ENCODE results near the gene NNMT.

- no peak for TF ChIP-seq CTCF (IDR thresholded peaks at IDR 0.05)
- no peak for TF ChIP-seq EZH2 (IDR thresholded peaks at IDR 0.05; ENCODE audit: borderline replicate concordance, insufficient read depth, low read depth, low read length, poor library complexity, severe bottlenecking)
Measured at GRCh38 chr11:114342476-114342875, 46.3 kb downstream of the NNMT start.

Data from B cell (primary cell).